ENCODE results near the gene EPN2.

The EPN2 gene

GRCh38 chr17:19313066-19313745, 76.0 kb downstream of the EPN2 start:
- no peak for DNase-seq

GRCh38 chr17:19313746-19314651, 76.8 kb downstream of the EPN2 start:
- DNase-seq, result no peak

- DNase-seq, result no peak
Observed at GRCh38 chr17:19315104-19315503, 77.9 kb downstream of the EPN2 start.

- no peak for DNase-seq
Observed at GRCh38 chr17:19316761-19317358, 79.7 kb downstream of the EPN2 start.

- no peak for DNase-seq
Observed at GRCh38 chr17:19317359-19318095, 80.4 kb downstream of the EPN2 start.

GRCh38 chr17:19318611-19319010, 81.4 kb downstream of the EPN2 start:
- DNase-seq, result no peak

GRCh38 chr17:19319771-19320505, 82.8 kb downstream of the EPN2 start:
- DNase-seq, result no peak

- no peak for DNase-seq
Observed at GRCh38 chr17:19320876-19321275, 83.7 kb downstream of the EPN2 start.

GRCh38 chr17:19321481-19322128, 84.4 kb downstream of the EPN2 start:
- no peak for DNase-seq

- DNase-seq, result no peak
Observed at GRCh38 chr17:19322129-19322505, 85.0 kb downstream of the EPN2 start.

GRCh38 chr17:19322861-19323260, 85.7 kb downstream of the EPN2 start:
- no peak for DNase-seq

- DNase-seq, result no peak
Observed at GRCh38 chr17:19325542-19325941, 88.4 kb downstream of the EPN2 start.

GRCh38 chr17:19327031-19327783, 90.0 kb downstream of the EPN2 start:
- no peak for DNase-seq

- DNase-seq, result no peak
Observed at GRCh38 chr17:19328441-19329061, 91.4 kb downstream of the EPN2 start.

- no peak for DNase-seq
Observed at GRCh38 chr17:19329136-19329535, 92.0 kb downstream of the EPN2 start.

GRCh38 chr17:19329839-19330238, 92.7 kb downstream of the EPN2 start:
- no peak for DNase-seq

- no peak for DNase-seq
Observed at GRCh38 chr17:19330271-19330670, 93.1 kb downstream of the EPN2 start.

- no peak for DNase-seq
Observed at GRCh38 chr17:19331134-19331533, 94.0 kb downstream of the EPN2 start.

GRCh38 chr17:19331543-19332245, 94.5 kb downstream of the EPN2 start:
- DNase-seq, result no peak

Measured in effector CD4-positive, alpha-beta T cell (primary cell).